HG02623 (cell line): ENCODE measurements around the gene SCN2B.

Experiments
- ATAC-seq: cut with Tn5 transposase; IDR thresholded peaks from one replicate; pipeline ENCODE4 v1.9.1; 2021; ENCODE audit warnings: moderate library complexity; ENCODE audit not compliant: unreplicated experiment

Gene SCN2B

GRCh38 chr11:118135796-118136165 lies 40.7 kb downstream of the SCN2B start:
- ATAC-seq = no peak

- no peak for ATAC-seq
Observed at GRCh38 chr11:118135051-118135795, 41.2 kb downstream of the SCN2B start.

DNA sequence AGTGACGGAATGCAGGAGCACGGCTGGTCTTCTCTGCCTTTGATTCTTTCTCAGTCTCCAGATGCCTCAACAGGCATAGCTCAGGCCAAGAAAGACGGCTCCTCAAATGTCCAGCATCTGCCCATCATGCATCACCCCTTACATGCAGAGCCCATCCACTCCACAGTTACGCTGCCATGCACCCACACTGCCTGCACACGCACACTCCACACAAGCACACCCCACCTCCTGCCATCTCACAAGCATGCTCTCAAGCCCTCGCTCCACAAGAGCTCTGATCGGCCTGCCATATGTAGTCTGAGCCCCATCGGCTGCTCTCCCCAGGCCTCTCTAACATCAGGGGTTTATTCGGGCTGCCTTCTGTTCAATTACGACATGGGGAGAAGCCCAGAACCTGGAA lies 42.6 kb downstream of the SCN2B start:
- no peak for ATAC-seq

GRCh38 chr11:118132385-118133151 lies 43.9 kb downstream of the SCN2B start:
- ATAC-seq = no peak

DNA sequence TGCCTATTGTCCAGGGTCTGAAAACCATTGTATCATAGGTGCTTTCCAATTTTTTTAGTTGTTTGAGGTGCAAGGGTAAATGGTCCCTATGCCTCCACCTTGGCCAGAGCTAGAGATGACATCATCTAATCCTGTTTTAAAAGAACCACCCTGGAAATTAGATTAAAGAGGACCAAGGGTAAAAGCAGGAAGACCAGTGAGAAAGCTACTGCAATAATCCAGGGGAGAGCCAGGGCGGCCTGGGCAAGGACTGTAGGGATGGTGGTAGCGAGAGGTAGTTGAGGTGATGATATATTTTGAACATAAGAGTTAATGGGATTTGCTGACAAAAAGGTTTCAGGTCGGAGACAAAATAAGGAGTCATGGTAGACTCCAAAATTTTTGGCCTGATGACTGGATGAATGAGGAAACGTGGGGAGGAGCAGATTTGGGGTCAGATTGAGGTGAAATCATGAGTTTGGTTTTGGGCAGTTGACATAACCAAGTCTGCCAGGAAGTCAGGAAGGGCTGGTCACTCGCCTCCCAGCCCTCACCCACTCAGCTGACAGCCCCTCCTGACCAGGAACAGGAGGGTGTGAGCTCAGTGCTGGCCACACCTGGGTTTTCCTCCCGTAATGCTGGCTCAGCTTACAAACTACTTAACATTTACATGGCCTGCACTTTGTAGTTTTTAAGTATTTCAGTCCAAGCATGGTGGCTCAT lies 46.8 kb downstream of the SCN2B start:
- no peak for ATAC-seq

- ATAC-seq = no peak
Observed at GRCh38 chr11:118128721-118129470, 47.5 kb downstream of the SCN2B start.

DNA sequence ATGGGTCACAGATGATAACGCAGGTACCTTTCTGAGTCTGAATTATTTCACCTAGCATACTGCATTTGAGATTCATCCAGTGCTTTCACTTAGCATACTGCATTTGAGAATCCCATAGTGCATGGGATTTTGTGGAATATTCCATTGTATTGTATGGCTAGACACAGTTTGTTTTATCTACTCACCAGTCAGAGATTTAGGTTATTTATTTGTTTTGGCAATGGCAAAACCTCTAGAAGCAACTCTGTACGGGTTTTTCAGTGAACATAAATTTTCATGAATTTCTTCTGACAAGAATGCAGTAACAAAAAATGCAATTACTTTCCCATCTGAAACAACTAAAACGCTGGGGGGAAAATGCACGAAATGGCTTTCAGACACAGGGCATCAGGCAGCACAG lies 48.1 kb downstream of the SCN2B start:
- no peak for ATAC-seq

- no peak for ATAC-seq
Observed at GRCh38 chr11:118126082-118126838, 50.2 kb downstream of the SCN2B start.

GRCh38 chr11:118124929-118125535 lies 51.4 kb downstream of the SCN2B start:
- no peak for ATAC-seq

GRCh38 chr11:118120793-118121192 lies 55.6 kb downstream of the SCN2B start:
- ATAC-seq = no peak

DNA sequence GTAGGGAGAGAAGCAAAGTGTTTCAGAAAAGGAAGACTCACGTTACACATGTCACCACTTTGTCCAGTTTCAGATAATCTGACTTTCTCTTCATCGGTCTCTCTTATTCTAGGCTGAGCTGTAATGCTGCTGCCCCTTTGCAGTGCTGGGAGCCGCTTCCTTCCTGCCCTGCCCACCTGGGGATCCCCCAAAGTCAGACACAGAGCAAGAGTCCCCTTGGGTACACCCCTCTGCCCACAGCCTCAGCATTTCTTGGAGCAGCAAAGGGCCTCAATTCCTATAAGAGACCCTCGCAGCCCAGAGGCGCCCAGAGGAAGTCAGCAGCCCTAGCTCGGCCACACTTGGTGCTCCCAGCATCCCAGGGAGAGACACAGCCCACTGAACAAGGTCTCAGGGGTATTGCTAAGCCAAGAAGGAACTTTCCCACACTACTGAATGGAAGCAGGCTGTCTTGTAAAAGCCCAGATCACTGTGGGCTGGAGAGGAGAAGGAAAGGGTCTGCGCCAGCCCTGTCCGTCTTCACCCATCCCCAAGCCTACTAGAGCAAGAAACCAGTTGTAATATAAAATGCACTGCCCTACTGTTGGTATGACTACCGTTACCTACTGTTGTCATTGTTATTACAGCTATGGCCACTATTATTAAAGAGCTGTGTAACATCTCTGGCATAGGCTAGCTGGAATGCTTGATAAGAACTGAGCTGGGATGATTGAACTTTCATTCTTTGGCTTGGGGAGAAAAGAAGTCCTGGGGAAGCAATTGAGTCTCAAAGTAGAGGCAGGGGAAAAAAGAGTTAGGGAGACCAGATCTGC lies 58.4 kb downstream of the SCN2B start:
- no peak for ATAC-seq

DNA sequence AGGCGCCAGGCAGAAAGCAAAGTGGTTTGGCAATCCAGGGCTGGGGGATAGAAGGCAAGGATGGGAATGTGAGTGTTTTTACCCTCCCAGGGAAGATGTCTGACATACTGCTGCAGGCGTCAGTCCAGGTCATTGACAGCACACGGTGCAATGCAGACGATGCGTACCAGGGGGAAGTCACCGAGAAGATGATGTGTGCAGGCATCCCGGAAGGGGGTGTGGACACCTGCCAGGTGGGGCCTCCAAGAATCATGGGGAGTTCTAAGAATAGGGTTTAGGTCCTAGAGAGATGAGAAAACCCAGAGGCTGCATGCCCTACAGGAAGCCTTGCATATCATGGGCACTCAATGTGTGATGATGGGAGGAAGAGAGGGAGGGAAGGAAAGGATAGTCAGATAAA lies 61.4 kb downstream of the SCN2B start:
- ATAC-seq = no peak

GRCh38 chr11:118114266-118114665 lies 62.2 kb downstream of the SCN2B start:
- no peak for ATAC-seq

DNA sequence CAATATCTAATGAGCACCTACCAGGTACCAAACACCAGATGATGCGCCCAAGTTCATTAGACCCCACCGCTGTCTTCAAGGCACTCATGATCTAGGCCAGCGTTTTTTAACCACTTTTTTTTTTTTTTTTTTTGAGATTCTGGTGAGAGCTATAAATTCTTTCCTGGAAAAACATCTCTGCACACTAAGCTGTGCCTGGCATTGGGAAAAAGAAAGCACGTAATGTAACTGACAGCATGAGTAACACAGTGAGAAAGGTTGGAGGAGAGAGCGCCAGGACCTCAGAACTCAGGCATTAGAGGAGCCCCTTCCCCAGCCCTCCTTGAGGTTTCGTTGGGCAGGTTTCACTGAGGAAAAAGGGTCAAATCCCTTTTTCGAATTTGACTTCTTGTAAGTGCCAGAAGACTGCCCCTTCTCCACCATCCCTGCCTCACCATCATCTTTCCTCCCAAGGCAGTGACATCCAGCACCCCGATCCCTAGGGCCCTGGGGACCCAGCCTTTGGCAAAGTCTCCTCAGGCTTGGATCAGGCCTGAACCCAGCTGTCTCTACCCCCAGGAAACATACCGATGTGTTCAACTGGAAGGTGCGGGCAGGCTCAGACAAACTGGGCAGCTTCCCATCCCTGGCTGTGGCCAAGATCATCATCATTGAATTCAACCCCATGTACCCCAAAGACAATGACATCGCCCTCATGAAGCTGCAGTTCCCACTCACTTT lies 63.6 kb downstream of the SCN2B start:
- no peak for ATAC-seq
